ENCODE data around the gene RSPH1. TPM values are rescaled to one million over a fixed set of nuclear protein-coding genes. Genes with fewer than 3 reads are reported as not detected.

Gene RSPH1
- total RNA-seq, 1 experiment from 2014 or later, result 1.5 TPM

- TF ChIP-seq TCF7L2 (IDR thresholded peaks at IDR 0.05; ENCODE audit: borderline replicate concordance, extremely low read depth, insufficient read depth, insufficient read length) (no peak), REST (IDR thresholded peaks at IDR 0.05; ENCODE audit: low read depth) (no peak)
These were observed 49.3 kb upstream of the RSPH1 start (continued) for GRCh38 chr21:42545317-42545716.

- Histone ChIP-seq H3K4me3 (replicated peaks in 1 of 2; ENCODE audit: low read depth in 1 of 2, low read length in 2 of 2) (no peak overlapping the region), H4K20me1 (ENCODE audit: insufficient read depth) (no peaks in the 10 kb centered on the region), H3K27me3 (ENCODE audit: insufficient read depth, low read length) (no peaks in the 10 kb centered on the region), H3K36me3 (ENCODE audit: control insufficient read depth in 1 of 2, insufficient read depth in 2 of 2, low read length in 2 of 2) (no peaks in the 10 kb centered on the region; a peak in 1 of 4 replicates), H3K4me1 (ENCODE audit: control insufficient read depth in 1 of 2, insufficient read depth in 2 of 2, low read length in 2 of 2) (no peaks in the 10 kb centered on the region), H3K27ac (ENCODE audit: low read depth, low read length) (no peak overlapping the region), H3K79me2 (ENCODE audit: insufficient read depth, low read length) (no peaks in the 10 kb centered on the region), H3K9me3 (ENCODE audit: control insufficient read depth in 1 of 2, insufficient read depth in 1 of 2, low read depth in 1 of 2, low read length in 2 of 2) (no peaks in the 10 kb centered on the region), H3K9me2 (ENCODE audit: insufficient read depth) (no peaks in the 10 kb centered on the region), H3K9ac (ENCODE audit: low read length) (no peak overlapping the region), H3K4me2 (ENCODE audit: low read length) (no peak overlapping the region), H2AFZ (ENCODE audit: low read depth, low read length, poor library complexity, severe bottlenecking) (no peak overlapping the region)
- intact Hi-C loops (cut with micrococcal nuclease), result no loop called here
- ChIA-PET RAD21 (ENCODE audit: low non-redundant PET in 1 of 2, low total read pairs in 2 of 2, uncharacterized antibody in 2 of 2, unreplicated experiment in 2 of 2) (no interaction called here), POLR2A (no interaction called here), CTCF (no interaction called here)
- TF ChIP-seq CTCF (IDR thresholded peaks at IDR 0.05 in 2 of 3, conservative IDR thresholded peaks at IDR 0.05 in 1 of 3; ENCODE audit: borderline replicate concordance in 1 of 3, insufficient read depth in 1 of 3, low read depth in 2 of 3, low read length in 2 of 3), result no peak
- TF ChIP-seq ZFX (IDR thresholded peaks at IDR 0.05), result no peak
- TF ChIP-seq ZNF274 (IDR thresholded peaks at IDR 0.05; ENCODE audit: low read depth, low read length), result no peak
- no peak for TF ChIP-seq EZH2phosphoT487 (IDR thresholded peaks at IDR 0.05; ENCODE audit: borderline replicate concordance)
- no peak for TF ChIP-seq ATF3 (IDR thresholded peaks at IDR 0.05)
- TF ChIP-seq EZH2 (IDR thresholded peaks at IDR 0.05), result no peak
- no peak for TF ChIP-seq SIN3A (IDR thresholded peaks at IDR 0.05; ENCODE audit: low read depth)
- TF ChIP-seq CBX3 (IDR thresholded peaks at IDR 0.05; ENCODE audit: low read depth), result no peak
- TF ChIP-seq JUND (IDR thresholded peaks at IDR 0.05), result no peak
- BruUV-seq (replicated peaks), result no TSS peak
- ATAC-seq, result no peak
- no peak for DNase-seq (ENCODE audit: low read depth, low spot score)
These were observed 48.5 kb upstream of the RSPH1 start for GRCh38 chr21:42544544-42544943.
